H9 (cell line): ENCODE data around the gene PLCB1. TPM values are rescaled to one million over a fixed set of nuclear protein-coding genes. Genes with fewer than 3 reads are reported as not detected.

Experiments used
- DNase-seq: peaks from one replicate; pipeline ENCODE4 v3.0.0-alpha.2; 2017
- H2AFZ ChIP-seq: one replicate; pipeline ENCODE4 v1.6.1; 2013; ENCODE audit warnings: mild to moderate bottlenecking, low read length, control low read depth, moderate library complexity
- H2AK5ac ChIP-seq: 2 replicates; pipeline ENCODE4 v1.6.1; 2013; ENCODE audit warnings: low read length, control low read depth, mixed read lengths; ENCODE audit not compliant: insufficient read length
- H2BK120ac ChIP-seq: one replicate; pipeline ENCODE4 v1.6.1; 2013; ENCODE audit warnings: low read depth, mild to moderate bottlenecking, low read length, control low read depth, inconsistent platforms; ENCODE audit not compliant: poor library complexity, severe bottlenecking
- H2BK12ac ChIP-seq: 2 replicates; pipeline ENCODE4 v1.6.1; 2013; ENCODE audit warnings: low read length, control low read depth, mixed read lengths, low read depth; ENCODE audit not compliant: insufficient read length
- H2BK15ac ChIP-seq: 2 replicates; pipeline ENCODE4 v1.6.1; 2013; ENCODE audit warnings: low read depth, low read length, control low read depth
- H2BK20ac ChIP-seq: one replicate; pipeline ENCODE4 v1.6.1; 2013; ENCODE audit warnings: low read depth, mild to moderate bottlenecking, low read length, control low read depth, inconsistent platforms; ENCODE audit not compliant: poor library complexity, severe bottlenecking
- H2BK5ac ChIP-seq: 2 replicates; pipeline ENCODE4 v1.6.1; 2013; ENCODE audit warnings: low read length, control low read depth, mixed read lengths; ENCODE audit not compliant: insufficient read length
- H3K14ac ChIP-seq: 2 replicates; pipeline ENCODE4 v1.6.1; 2013; ENCODE audit warnings: low read length, control low read depth; ENCODE audit not compliant: insufficient read depth
- H3K18ac ChIP-seq: 2 replicates; pipeline ENCODE4 v1.6.1; 2013; ENCODE audit warnings: low read depth, mild to moderate bottlenecking, mixed read lengths, low read length, control low read depth; ENCODE audit not compliant: insufficient read length
- H3K23ac ChIP-seq: 2 replicates; pipeline ENCODE4 v1.6.1; 2013; ENCODE audit warnings: low read length, control low read depth, mixed read lengths, low read depth; ENCODE audit not compliant: insufficient read length
- H3K23me2 ChIP-seq: 2 replicates; pipeline ENCODE4 v1.6.1; 2013; ENCODE audit warnings: low read depth, mild to moderate bottlenecking, mixed read lengths, low read length, control low read depth; ENCODE audit not compliant: insufficient read length, poor library complexity, severe bottlenecking
- H3K27ac ChIP-seq: 2 replicates; pipeline ENCODE4 v1.5.1; 2013; ENCODE audit warnings: low read length, control low read depth, mixed read lengths, low read depth; ENCODE audit not compliant: insufficient read length
- H3K27me3 ChIP-seq: 2 replicates; pipeline ENCODE4 v1.6.1; 2013; ENCODE audit warnings: low read length, control low read depth, inconsistent platforms; ENCODE audit not compliant: insufficient read depth
- H3K4ac ChIP-seq: 2 replicates; pipeline ENCODE4 v1.6.1; 2013; ENCODE audit warnings: low read depth, mild to moderate bottlenecking, control low read depth, inconsistent platforms, low read length, moderate library complexity
- H3K4me1 ChIP-seq: 2 replicates; pipeline ENCODE4 v1.6.1; 2013; ENCODE audit warnings: low read length, control low read depth, inconsistent platforms; ENCODE audit not compliant: insufficient read depth
- H3K4me2 ChIP-seq: 2 replicates; pipeline ENCODE4 v1.6.1; 2013; ENCODE audit warnings: low read length, control low read depth, mixed read lengths; ENCODE audit not compliant: insufficient read length, insufficient read depth
- H3K56ac ChIP-seq: 2 replicates; pipeline ENCODE4 v1.6.1; 2013; ENCODE audit warnings: low read depth, mild to moderate bottlenecking, mixed read lengths, low read length, control low read depth; ENCODE audit not compliant: insufficient read length
- H3K79me1 ChIP-seq: 2 replicates; pipeline ENCODE4 v1.6.1; 2013; ENCODE audit warnings: low read depth, mild to moderate bottlenecking, moderate library complexity, low read length, control low read depth, inconsistent platforms; ENCODE audit not compliant: insufficient read depth, poor library complexity, severe bottlenecking
- H3K79me2 ChIP-seq: 2 replicates; pipeline ENCODE4 v1.6.1; 2013; ENCODE audit warnings: low read length, control low read depth, inconsistent platforms; ENCODE audit not compliant: insufficient read depth
- H3K9ac ChIP-seq: 2 replicates; pipeline ENCODE4 v1.6.1; 2013; ENCODE audit warnings: low read length, control low read depth, mixed read lengths; ENCODE audit not compliant: insufficient read length; ENCODE audit errors: extremely low read depth
- H3K9me3 ChIP-seq: one replicate; pipeline ENCODE4 v1.6.1; 2013; ENCODE audit warnings: low read depth, low read length, inconsistent platforms; ENCODE audit not compliant: control insufficient read depth
- H3T11ph ChIP-seq: one replicate; pipeline ENCODE4 v1.6.1; 2013; ENCODE audit warnings: mild to moderate bottlenecking, low read length, control low read depth, inconsistent platforms
- H4K20me1 ChIP-seq: one replicate; pipeline ENCODE4 v1.6.1; 2013; ENCODE audit not compliant: control insufficient read depth, insufficient read length, insufficient read depth
- H4K5ac ChIP-seq: 2 replicates; pipeline ENCODE4 v1.6.1; 2013; ENCODE audit warnings: low read depth, mild to moderate bottlenecking, mixed read lengths, low read length, control low read depth; ENCODE audit not compliant: insufficient read length
- H4K8ac ChIP-seq: replicated peaks from 2 replicates; pipeline ENCODE4 v1.6.1; 2013; ENCODE audit warnings: low read length, control low read depth, mixed read lengths, low read depth; ENCODE audit not compliant: insufficient read length
- H4K91ac ChIP-seq: 2 replicates; pipeline ENCODE4 v1.6.1; 2013; ENCODE audit warnings: low read depth, mild to moderate bottlenecking, moderate library complexity, mixed read lengths, low read length, control low read depth; ENCODE audit not compliant: insufficient read length
- H3K27ac Mint-ChIP-seq, 3 experiments: 2 replicates in 2 of 3; 3 replicates in 1 of 3; pipeline ENCODE4 v1.8.0; 2020 to 2021; ENCODE audit warnings: mixed read lengths in 3 of 3, mild to moderate bottlenecking in 1 of 3, moderate library complexity in 1 of 3
- H3K27me3 Mint-ChIP-seq: 2 replicates; pipeline ENCODE4 v1.8.0; 2021; ENCODE audit warnings: low read depth, mild to moderate bottlenecking, moderate library complexity, mixed read lengths
- H3K36me3 Mint-ChIP-seq, 3 experiments: 2 replicates in 2 of 3; 3 replicates in 1 of 3; pipeline ENCODE4 v1.8.0; 2020 to 2021; ENCODE audit warnings: low read depth in 3 of 3, mixed read lengths in 3 of 3; ENCODE audit not compliant: insufficient read depth in 1 of 3
- H3K4me1 Mint-ChIP-seq, 2 experiments: 2 replicates each; pipeline ENCODE4 v1.8.0; 2020; ENCODE audit warnings: mixed read lengths in 2 of 2
- H3K4me3 Mint-ChIP-seq, 2 experiments: 2 replicates in 1 of 2; 3 replicates in 1 of 2; pipeline ENCODE4 v1.8.0; 2020 to 2021; ENCODE audit warnings: mild to moderate bottlenecking in 2 of 2, mixed read lengths in 2 of 2, moderate library complexity in 1 of 2
- H3K9me3 Mint-ChIP-seq, 2 experiments: 2 replicates in 1 of 2; 3 replicates in 1 of 2; pipeline ENCODE4 v1.8.0; 2020; ENCODE audit warnings: mild to moderate bottlenecking in 2 of 2, mixed read lengths in 2 of 2, moderate library complexity in 1 of 2
- CTCF ChIP-seq: fragments of 200-600 bp; sonication (generic); conservative IDR thresholded peaks from 3 replicates; pipeline ENCODE4 v1.8.0; 2021; ENCODE audit warnings: antibody characterized with exemption, mild to moderate bottlenecking
- WGBS: extraction: QIAGEN DNeasy Blood & Tissue Kit; methylation state at CpG from one replicate; pipeline ENCODE4 v1.1.7; 2013; ENCODE audit warnings: missing lambda C conversion rate, low lambda C conversion rate, mixed read lengths; ENCODE audit not compliant: insufficient read length; ENCODE audit errors: extremely low coverage; 5-methylcytosine and 5-hydroxymethylcytosine counted together
- total RNA-seq: library from RNA; stranded (reverse); gene quantifications from 2 replicates; pipeline ENCODE4 v1.2.1, GENCODE V29; 2021

PLCB1 gene
- total RNA-seq, 1 experiment from 2014 or later: 11.5 TPM

- no peak overlapping the region for H3K9ac ChIP-seq
- H3K4ac ChIP-seq: no peak overlapping the region
- H3K18ac ChIP-seq: no peak overlapping the region
- peaks cover 1 to 8% of the 10 kb centered on the region in 2 experiments for H3K9me3 Mint-ChIP-seq
- no peaks in the 10 kb centered on the region for H3K79me1 ChIP-seq
- whole genome bisulfite sequencing: no CpG with 5 or more reads among the region's 1 CpG
- no peaks in the 10 kb centered on the region for H3K79me2 ChIP-seq
- no peak overlapping the region for H3T11ph ChIP-seq
- H4K5ac ChIP-seq: no peak overlapping the region
- H2AK5ac ChIP-seq: no peak overlapping the region
- H4K91ac ChIP-seq: no peak overlapping the region
- H3K27me3 Mint-ChIP-seq: no peaks in the 10 kb centered on the region; the same call in 1 of the 2 replicates
- no peaks in the 10 kb centered on the region for H3K9me3 ChIP-seq
- no peak overlapping the region for H3K56ac ChIP-seq
- no peak for DNase-seq
- no peak overlapping the region for H2BK20ac ChIP-seq
- no peak overlapping the region for H3K4me2 ChIP-seq
- H3K36me3 Mint-ChIP-seq: peaks cover 0 to 11% (median 3%) of the 10 kb centered on the region in 3 experiments; a peak in 3 of 7 replicates
- H3K4me1 Mint-ChIP-seq: peaks cover 4 to 6% of the 10 kb centered on the region in 2 experiments; a peak in 3 of 4 replicates
- H2BK12ac ChIP-seq: no peak overlapping the region
- no peak overlapping the region for H2BK5ac ChIP-seq
- TF ChIP-seq CTCF: no peak
- H4K20me1 ChIP-seq: no peaks in the 10 kb centered on the region
- no peaks in the 10 kb centered on the region for H3K23me2 ChIP-seq
- no peak overlapping the region for H3K27ac Mint-ChIP-seq
- H3K4me3 Mint-ChIP-seq: no peak overlapping the region
- H2BK15ac ChIP-seq: no peak overlapping the region
- H3K4me1 ChIP-seq: no peaks in the 10 kb centered on the region
- no peak overlapping the region for H2BK120ac ChIP-seq
- no peak overlapping the region for H3K27ac ChIP-seq
- no peak overlapping the region for H4K8ac ChIP-seq
- H2AFZ ChIP-seq: no peak overlapping the region
- H3K14ac ChIP-seq: no peak overlapping the region
- H3K23ac ChIP-seq: no peak overlapping the region
- H3K27me3 ChIP-seq: no peaks in the 10 kb centered on the region
These were observed 14.0 kb upstream of the PLCB1 start for GRCh38 chr20:8118039-8118438.
